MV-4-11 (cell line): ENCODE measurements around the gene MAP4K4.
A peak's percentile ranks its signal among the peaks of the same experiment; 100 is the strongest.

Experiments
- DNase-seq: peaks from one replicate; lab custom pipeline; 2025; lab: John Stamatoyannopoulos, UW

The MAP4K4 gene

GRCh38 chr2:101692766-101693165 is 4.7 kb upstream of the MAP4K4 start:
- DNase-seq = no peak

GRCh38 chr2:101693991-101694588 is 3.4 kb upstream of the MAP4K4 start:
- no peak for DNase-seq

- DNase-seq = no peak
Measured at GRCh38 chr2:101696272-101697123, 1.0 kb upstream of the MAP4K4 start.

- no peak for DNase-seq
Measured at GRCh38 chr2:101698014-101698843, 722 bp downstream of the MAP4K4 start.

GRCh38 chr2:101698844-101699754 is 1.6 kb downstream of the MAP4K4 start:
- DNase-seq = no peak

- no peak for DNase-seq
Measured at GRCh38 chr2:101699755-101700461, 2.4 kb downstream of the MAP4K4 start.

GRCh38 chr2:101704046-101704466 is 6.5 kb downstream of the MAP4K4 start:
- DNase-seq = peak; percentile 41

- DNase-seq = no peak
Measured at GRCh38 chr2:101704816-101705578, 7.5 kb downstream of the MAP4K4 start.

- no peak for DNase-seq
Measured at GRCh38 chr2:101706121-101706818, 8.8 kb downstream of the MAP4K4 start.

GRCh38 chr2:101706819-101707177 is 9.3 kb downstream of the MAP4K4 start:
- peak; percentile 37 for DNase-seq

GRCh38 chr2:101710036-101710435 is 12.5 kb downstream of the MAP4K4 start:
- DNase-seq = no peak

- peak; percentile 20 for DNase-seq
Measured at GRCh38 chr2:101710471-101711318, 13.2 kb downstream of the MAP4K4 start.

- DNase-seq = peak; percentile 47
Measured at GRCh38 chr2:101714118-101714517, 16.6 kb downstream of the MAP4K4 start.

GRCh38 chr2:101717071-101717845 is 19.8 kb downstream of the MAP4K4 start:
- DNase-seq = no peak

- DNase-seq = no peak
Measured at GRCh38 chr2:101718479-101718878, 21.0 kb downstream of the MAP4K4 start.

- DNase-seq = no peak
Measured at GRCh38 chr2:101718993-101719571, 21.6 kb downstream of the MAP4K4 start.

- no peak for DNase-seq
Measured at GRCh38 chr2:101720732-101721131, 23.2 kb downstream of the MAP4K4 start.
